Neural progenitor cell (in vitro differentiated cells): ENCODE data around the gene PCYT1A.

Experiments
- CTCF ChIP-seq: fragments of 200-600 bp; sonication (generic); IDR thresholded peaks from 2 replicates; pipeline ENCODE4 v1.5.1; 2017; ENCODE audit warnings: antibody characterized with exemption, mild to moderate bottlenecking
- EZH2 ChIP-seq: fragments of 200-600 bp; sonication (generic); IDR thresholded peaks from 2 replicates; pipeline ENCODE4 v1.6.1; 2017; ENCODE audit warnings: antibody characterized with exemption, mild to moderate bottlenecking, moderate library complexity
- EZH2phosphoT487 ChIP-seq: fragments of 200-600 bp; sonication (generic); IDR thresholded peaks from 2 replicates; pipeline ENCODE4 v1.6.1; 2017; ENCODE audit warnings: antibody characterized with exemption

GRCh38 chr3:196207159-196207832 lies 80.2 kb downstream of the PCYT1A start:
- TF ChIP-seq CTCF (no peak), EZH2 (peak; percentile 11), EZH2phosphoT487 (no peak)
